HEK293 (cell line): ENCODE data around the gene MYL4.
A peak's percentile ranks its signal among the peaks of the same experiment; 100 is the strongest.

Experiments
- CTCF ChIA-PET: fragments of 350-600 bp; formaldehyde crosslinking; extraction: SDS; loops from one replicate; lab custom pipeline; 2021; ENCODE audit warnings: antibody characterized with exemption; lab: Yijun Ruan, JAX
- POLR2A ChIA-PET: fragments of 300-600 bp; formaldehyde crosslinking; extraction: SDS; loops from one replicate; lab custom pipeline; 2020; ENCODE audit warnings: antibody characterized with exemption, inconsistent platforms; lab: Yijun Ruan, JAX
- H3K27ac ChIP-seq: fragments of 200-500 bp; sonication (Bioruptor generic); 2 replicates; pipeline ENCODE4 v1.5.1; 2014; ENCODE audit warnings: low read depth, low read length, control low read depth, inconsistent platforms; ENCODE audit errors: extremely low read depth
- H3K36me3 ChIP-seq, 2 experiments: fragments of 200-500 bp in 1 of 2; sonication (Bioruptor generic) in 1 of 2; 1 replicate in 1 of 2; 2 replicates in 1 of 2; pipeline ENCODE4 v1.5.1; 2014 to 2017; ENCODE audit warnings: inconsistent platforms in 2 of 2, low read length in 2 of 2; ENCODE audit not compliant: control insufficient read depth in 2 of 2, insufficient read depth in 1 of 2
- H3K4me1 ChIP-seq: fragments of 200-500 bp; sonication (Bioruptor generic); 2 replicates; pipeline ENCODE4 v1.5.1; 2014; ENCODE audit warnings: mild to moderate bottlenecking, low read length, inconsistent platforms; ENCODE audit not compliant: control insufficient read depth, insufficient read depth
- H3K4me3 ChIP-seq: 2 replicates; pipeline ENCODE4 v1.5.1; 2011; ENCODE audit warnings: low read depth, mild to moderate bottlenecking, control low read depth, low read length, moderate library complexity
- H3K9me3 ChIP-seq: fragments of 200-500 bp; sonication (Bioruptor generic); 2 replicates; pipeline ENCODE4 v1.5.1; 2014; ENCODE audit warnings: low read depth, low read length, inconsistent platforms; ENCODE audit not compliant: control insufficient read depth, insufficient read depth
- KLF7 ChIP-seq: fragments of 450-650 bp; formaldehyde crosslinking; IDR thresholded peaks from 2 replicates; pipeline ENCODE4 v1.5.1; 2016; ENCODE audit warnings: missing biosample characterization, missing genetic modification characterization, borderline replicate concordance
- MZF1 ChIP-seq: fragments of 450-650 bp; formaldehyde crosslinking; IDR thresholded peaks from 2 replicates; pipeline ENCODE4 v1.5.1; 2017; ENCODE audit warnings: missing biosample characterization, missing genetic modification characterization, borderline replicate concordance
- REPIN1 ChIP-seq: fragments of 450-650 bp; formaldehyde crosslinking; IDR thresholded peaks from 2 replicates; pipeline ENCODE4 v1.5.1; 2017; ENCODE audit warnings: missing biosample characterization, missing genetic modification characterization, low read depth
- SETDB1 ChIP-seq: IDR thresholded peaks from one replicate; pipeline ENCODE4 v1.6.1; 2017; ENCODE audit warnings: mild to moderate bottlenecking, low read length, moderate library complexity, mixed read lengths; ENCODE audit not compliant: insufficient read length
- TRIM28 ChIP-seq: IDR thresholded peaks from 2 replicates; pipeline ENCODE4 v1.6.1; 2011; ENCODE audit warnings: low read length, control low read depth, borderline replicate concordance
- WT1 ChIP-seq: fragments of 450-650 bp; formaldehyde crosslinking; IDR thresholded peaks from 2 replicates; pipeline ENCODE4 v1.5.1; 2016; ENCODE audit warnings: missing biosample characterization, missing genetic modification characterization
- ZBTB21 ChIP-seq: fragments of 450-650 bp; formaldehyde crosslinking; IDR thresholded peaks from 2 replicates; pipeline ENCODE4 v1.5.1; 2017; ENCODE audit warnings: missing biosample characterization, missing genetic modification characterization
- ZNF132 ChIP-seq: fragments of 450-650 bp; formaldehyde crosslinking; IDR thresholded peaks from 2 replicates; pipeline ENCODE4 v1.5.1; 2017; ENCODE audit warnings: missing biosample characterization, missing genetic modification characterization, borderline replicate concordance
- ZNF138 ChIP-seq: fragments of 450-650 bp; formaldehyde crosslinking; IDR thresholded peaks from 2 replicates; pipeline ENCODE4 v1.5.1; 2016; ENCODE audit warnings: missing biosample characterization, missing genetic modification characterization, borderline replicate concordance
- ZNF140 ChIP-seq: fragments of 450-650 bp; formaldehyde crosslinking; IDR thresholded peaks from 2 replicates; pipeline ENCODE4 v1.5.1; 2016; ENCODE audit warnings: missing biosample characterization, missing genetic modification characterization
- ZNF239 ChIP-seq: fragments of 450-650 bp; formaldehyde crosslinking; IDR thresholded peaks from 2 replicates; pipeline ENCODE4 v1.5.1; 2016; ENCODE audit warnings: missing biosample characterization, missing genetic modification characterization
- ZNF24 ChIP-seq: fragments of 450-650 bp; formaldehyde crosslinking; IDR thresholded peaks from 2 replicates; pipeline ENCODE4 v1.5.1; 2016; ENCODE audit warnings: missing biosample characterization, missing genetic modification characterization
- ZNF324 ChIP-seq: fragments of 450-650 bp; formaldehyde crosslinking; IDR thresholded peaks from 2 replicates; pipeline ENCODE4 v1.5.1; 2016; ENCODE audit warnings: missing biosample characterization, missing genetic modification characterization
- ZNF549 ChIP-seq: fragments of 450-650 bp; IDR thresholded peaks from 2 replicates; pipeline ENCODE4 v1.5.1; 2018; ENCODE audit warnings: missing biosample characterization, missing genetic modification characterization, mild to moderate bottlenecking, inconsistent platforms, moderate library complexity
- ZNF558 ChIP-seq: fragments of 450-650 bp; formaldehyde crosslinking; IDR thresholded peaks from 2 replicates; pipeline ENCODE4 v1.5.1; 2016; ENCODE audit warnings: missing biosample characterization, missing genetic modification characterization
- ZNF561 ChIP-seq: fragments of 450-650 bp; IDR thresholded peaks from 2 replicates; pipeline ENCODE4 v1.5.1; 2018; ENCODE audit warnings: missing biosample characterization, missing genetic modification characterization, borderline replicate concordance
- ZNF792 ChIP-seq: fragments of 450-650 bp; formaldehyde crosslinking; IDR thresholded peaks from 2 replicates; pipeline ENCODE4 v1.5.1; 2016; ENCODE audit warnings: missing biosample characterization, missing genetic modification characterization
- TF ChIP-seq, protein P1 (sequence below): fragments of 450-650 bp; formaldehyde crosslinking; IDR thresholded peaks from 2 replicates; pipeline ENCODE4 v1.5.1; 2017; ENCODE audit warnings: missing biosample characterization, missing genetic modification characterization
- TF ChIP-seq, protein P2 (sequence below): fragments of 450-650 bp; formaldehyde crosslinking; optimal IDR thresholded peaks from 2 replicates; pipeline ENCODE3; 2016; ENCODE audit warnings: missing biosample characterization, mild to moderate bottlenecking, missing genetic modification characterization
- TF ChIP-seq, protein P3 (sequence below): fragments of 450-650 bp; formaldehyde crosslinking; IDR thresholded peaks from 2 replicates; pipeline ENCODE4 v1.5.1; 2016; ENCODE audit warnings: missing biosample characterization, missing genetic modification characterization
- TF ChIP-seq, protein P4 (sequence below): fragments of 450-650 bp; formaldehyde crosslinking; IDR thresholded peaks from 2 replicates; pipeline ENCODE4 v1.5.1; 2016; ENCODE audit warnings: missing biosample characterization, missing genetic modification characterization

The MYL4 gene

DNA sequence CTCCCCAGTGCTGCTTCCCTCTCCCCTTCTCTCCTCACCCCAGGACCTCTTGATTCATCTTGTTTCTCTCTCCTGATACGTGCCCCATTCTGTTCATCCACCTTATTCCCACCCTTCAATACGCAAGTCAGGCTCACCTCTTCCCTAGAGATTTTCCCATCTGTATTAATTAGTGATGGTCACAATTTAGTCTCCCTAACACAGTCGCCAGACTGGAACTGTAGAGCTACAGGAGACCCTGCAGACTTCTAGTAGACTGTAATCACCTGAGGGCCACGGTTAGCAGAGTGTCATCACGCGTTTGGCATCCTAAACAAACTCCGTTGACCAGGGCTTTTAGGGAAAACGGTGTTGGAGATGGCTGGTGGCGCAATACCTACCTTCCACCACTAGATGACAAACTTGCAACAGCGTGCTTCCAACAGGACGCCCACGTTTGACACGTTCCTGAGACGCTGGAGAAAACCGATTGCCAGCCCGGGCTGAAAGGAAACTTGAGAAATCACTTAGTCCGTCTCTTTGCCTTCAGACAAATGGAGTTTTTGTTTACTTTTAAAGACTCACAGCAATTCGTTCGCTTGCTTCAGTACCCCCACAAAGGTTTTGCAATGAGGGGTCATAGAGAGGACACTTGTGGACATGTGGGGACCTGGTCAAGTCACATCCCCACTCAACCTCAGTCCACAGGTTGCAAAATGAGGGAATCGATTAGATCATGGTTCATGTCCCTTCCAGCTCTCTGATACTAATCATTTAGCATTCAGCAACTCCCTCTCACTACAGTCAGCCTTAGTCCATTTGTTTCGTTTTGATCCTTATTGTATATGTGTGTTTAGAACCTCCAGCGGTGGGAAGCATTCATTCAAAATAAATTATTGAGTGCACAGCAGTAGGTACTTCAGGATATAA is 20.6 kb downstream of the MYL4 start (continued):
- TF ChIP-seq, protein P1, sequence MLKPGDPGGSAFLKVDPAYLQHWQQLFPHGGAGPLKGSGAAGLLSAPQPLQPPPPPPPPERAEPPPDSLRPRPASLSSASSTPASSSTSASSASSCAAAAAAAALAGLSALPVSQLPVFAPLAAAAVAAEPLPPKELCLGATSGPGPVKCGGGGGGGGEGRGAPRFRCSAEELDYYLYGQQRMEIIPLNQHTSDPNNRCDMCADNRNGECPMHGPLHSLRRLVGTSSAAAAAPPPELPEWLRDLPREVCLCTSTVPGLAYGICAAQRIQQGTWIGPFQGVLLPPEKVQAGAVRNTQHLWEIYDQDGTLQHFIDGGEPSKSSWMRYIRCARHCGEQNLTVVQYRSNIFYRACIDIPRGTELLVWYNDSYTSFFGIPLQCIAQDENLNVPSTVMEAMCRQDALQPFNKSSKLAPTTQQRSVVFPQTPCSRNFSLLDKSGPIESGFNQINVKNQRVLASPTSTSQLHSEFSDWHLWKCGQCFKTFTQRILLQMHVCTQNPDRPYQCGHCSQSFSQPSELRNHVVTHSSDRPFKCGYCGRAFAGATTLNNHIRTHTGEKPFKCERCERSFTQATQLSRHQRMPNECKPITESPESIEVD, result no peak
- TF ChIP-seq, protein P2, sequence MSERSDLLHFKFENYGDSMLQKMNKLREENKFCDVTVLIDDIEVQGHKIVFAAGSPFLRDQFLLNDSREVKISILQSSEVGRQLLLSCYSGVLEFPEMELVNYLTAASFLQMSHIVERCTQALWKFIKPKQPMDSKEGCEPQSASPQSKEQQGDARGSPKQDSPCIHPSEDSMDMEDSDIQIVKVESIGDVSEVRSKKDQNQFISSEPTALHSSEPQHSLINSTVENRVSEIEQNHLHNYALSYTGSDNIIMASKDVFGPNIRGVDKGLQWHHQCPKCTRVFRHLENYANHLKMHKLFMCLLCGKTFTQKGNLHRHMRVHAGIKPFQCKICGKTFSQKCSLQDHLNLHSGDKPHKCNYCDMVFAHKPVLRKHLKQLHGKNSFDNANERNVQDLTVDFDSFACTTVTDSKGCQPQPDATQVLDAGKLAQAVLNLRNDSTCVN (tag by site-specific recombination), result no peak
- TF ChIP-seq ZNF138 (tag by site-specific recombination), result no peak
- TF ChIP-seq MZF1, result peak; percentile 73; the same call in 1 of the 2 replicates
- no peak for TF ChIP-seq SETDB1
- no peak for TF ChIP-seq ZBTB21
- TF ChIP-seq TRIM28, result peak; percentile 85
- no peak for TF ChIP-seq REPIN1 (tag by site-specific recombination)
- no peak for TF ChIP-seq ZNF239
- TF ChIP-seq ZNF24 (tag by site-specific recombination), result peak; percentile 67; the same call in 1 of the 2 replicates
- TF ChIP-seq, protein P3, sequence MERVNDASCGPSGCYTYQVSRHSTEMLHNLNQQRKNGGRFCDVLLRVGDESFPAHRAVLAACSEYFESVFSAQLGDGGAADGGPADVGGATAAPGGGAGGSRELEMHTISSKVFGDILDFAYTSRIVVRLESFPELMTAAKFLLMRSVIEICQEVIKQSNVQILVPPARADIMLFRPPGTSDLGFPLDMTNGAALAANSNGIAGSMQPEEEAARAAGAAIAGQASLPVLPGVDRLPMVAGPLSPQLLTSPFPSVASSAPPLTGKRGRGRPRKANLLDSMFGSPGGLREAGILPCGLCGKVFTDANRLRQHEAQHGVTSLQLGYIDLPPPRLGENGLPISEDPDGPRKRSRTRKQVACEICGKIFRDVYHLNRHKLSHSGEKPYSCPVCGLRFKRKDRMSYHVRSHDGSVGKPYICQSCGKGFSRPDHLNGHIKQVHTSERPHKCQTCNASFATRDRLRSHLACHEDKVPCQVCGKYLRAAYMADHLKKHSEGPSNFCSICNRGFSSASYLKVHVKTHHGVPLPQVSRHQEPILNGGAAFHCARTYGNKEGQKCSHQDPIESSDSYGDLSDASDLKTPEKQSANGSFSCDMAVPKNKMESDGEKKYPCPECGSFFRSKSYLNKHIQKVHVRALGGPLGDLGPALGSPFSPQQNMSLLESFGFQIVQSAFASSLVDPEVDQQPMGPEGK (tag by site-specific recombination), result no peak
- peak; percentile 67 for TF ChIP-seq ZNF561 (tag by site-specific recombination)
- TF ChIP-seq, protein P4, sequence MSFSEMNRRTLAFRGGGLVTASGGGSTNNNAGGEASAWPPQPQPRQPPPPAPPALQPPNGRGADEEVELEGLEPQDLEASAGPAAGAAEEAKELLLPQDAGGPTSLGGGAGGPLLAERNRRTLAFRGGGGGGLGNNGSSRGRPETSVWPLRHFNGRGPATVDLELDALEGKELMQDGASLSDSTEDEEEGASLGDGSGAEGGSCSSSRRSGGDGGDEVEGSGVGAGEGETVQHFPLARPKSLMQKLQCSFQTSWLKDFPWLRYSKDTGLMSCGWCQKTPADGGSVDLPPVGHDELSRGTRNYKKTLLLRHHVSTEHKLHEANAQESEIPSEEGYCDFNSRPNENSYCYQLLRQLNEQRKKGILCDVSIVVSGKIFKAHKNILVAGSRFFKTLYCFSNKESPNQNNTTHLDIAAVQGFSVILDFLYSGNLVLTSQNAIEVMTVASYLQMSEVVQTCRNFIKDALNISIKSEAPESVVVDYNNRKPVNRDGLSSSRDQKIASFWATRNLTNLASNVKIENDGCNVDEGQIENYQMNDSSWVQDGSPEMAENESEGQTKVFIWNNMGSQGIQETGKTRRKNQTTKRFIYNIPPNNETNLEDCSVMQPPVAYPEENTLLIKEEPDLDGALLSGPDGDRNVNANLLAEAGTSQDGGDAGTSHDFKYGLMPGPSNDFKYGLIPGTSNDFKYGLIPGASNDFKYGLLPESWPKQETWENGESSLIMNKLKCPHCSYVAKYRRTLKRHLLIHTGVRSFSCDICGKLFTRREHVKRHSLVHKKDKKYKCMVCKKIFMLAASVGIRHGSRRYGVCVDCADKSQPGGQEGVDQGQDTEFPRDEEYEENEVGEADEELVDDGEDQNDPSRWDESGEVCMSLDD (tag by site-specific recombination), result no peak
- no peak for TF ChIP-seq WT1 (tag by site-specific recombination)
- no peak for TF ChIP-seq ZNF792 (tag by site-specific recombination)
- TF ChIP-seq ZNF140, result no peak

DNA sequence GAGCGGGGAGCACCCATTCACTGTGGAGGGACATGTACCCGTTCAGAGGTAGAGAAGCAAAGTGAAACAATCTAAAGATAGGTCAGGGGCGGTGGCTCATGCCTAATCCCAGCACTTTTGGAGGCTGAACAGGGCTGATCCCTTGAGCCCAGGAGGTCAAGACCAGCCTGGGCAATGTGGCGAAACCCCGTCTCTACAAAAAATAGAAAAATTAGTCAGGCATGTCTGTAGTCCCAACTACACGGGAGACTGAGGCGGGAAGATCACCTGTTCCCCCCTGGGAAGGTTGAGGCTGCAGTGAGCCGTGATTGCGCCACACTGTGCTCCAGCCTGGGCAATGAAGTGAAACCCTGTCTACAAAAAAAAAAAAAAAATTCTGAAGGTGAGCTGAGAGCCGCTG is 21.7 kb downstream of the MYL4 start:
- Histone ChIP-seq H3K4me1 (0 out of 2 replicates have a peak, but pooled peaks cover 2% of the 10 kb centered on the region), H3K9me3 (no peaks in the 10 kb centered on the region), H3K4me3 (no peak overlapping the region), H3K36me3 (no peaks in the 10 kb centered on the region), H3K27ac (no peak overlapping the region)
- ChIA-PET POLR2A (interaction anchor here (0.7 to 1.6 kb wide), 4 partner anchors 9 to 94 kb away, joined by 3 to 4 read pairs (median 4); no protein-coding TSS in a partner anchor), CTCF (interaction anchor here (0.6 to 8.6 kb wide), 22 partner anchors 9 to 412 kb away, joined by 3 to 164 read pairs (median 6); no protein-coding TSS in a partner anchor)
- TF ChIP-seq, protein P4 (tag by site-specific recombination), result no peak
- TF ChIP-seq KLF7 (tag by site-specific recombination) (no peak), ZNF132 (tag by site-specific recombination) (no peak), ZNF24 (tag by site-specific recombination) (no peak), ZNF549 (tag by site-specific recombination) (no peak), ZNF324 (tag by site-specific recombination) (no peak), ZNF558 (no peak)
